Osteoblast (primary cell): ENCODE results near the gene FAF2. TPM values are rescaled to one million over a fixed set of nuclear protein-coding genes. Genes with fewer than 3 reads are reported as not detected.

ENCODE experiments used
- DNase-seq: peaks from one replicate; pipeline ENCODE4 v3.0.0; 2011; ENCODE audit warnings: low spot score, mixed read lengths; ENCODE audit not compliant: insufficient read length; ENCODE audit errors: missing footprints
- H2AFZ ChIP-seq: 2 replicates; pipeline ENCODE4 v1.6.0; 2011; ENCODE audit warnings: mild to moderate bottlenecking, low read length
- H3K27ac ChIP-seq: 2 replicates; pipeline ENCODE4 v1.5.1; 2011; ENCODE audit warnings: mild to moderate bottlenecking, low read depth, low read length, moderate library complexity
- H3K27me3 ChIP-seq: 2 replicates; pipeline ENCODE4 v1.6.0; 2012; ENCODE audit warnings: mild to moderate bottlenecking, control low read depth, inconsistent platforms, low read length, moderate library complexity; ENCODE audit not compliant: insufficient read depth
- H3K36me3 ChIP-seq: 2 replicates; pipeline ENCODE4 v1.5.1; 2011; ENCODE audit warnings: mild to moderate bottlenecking, low read length, control low read depth, moderate library complexity; ENCODE audit not compliant: insufficient read depth
- H3K4me1 ChIP-seq: 2 replicates; pipeline ENCODE4 v1.5.1; 2011; ENCODE audit warnings: mild to moderate bottlenecking, low read length, control low read depth, moderate library complexity; ENCODE audit not compliant: insufficient read depth
- H3K4me2 ChIP-seq: 2 replicates; pipeline ENCODE4 v1.6.0; 2011; ENCODE audit warnings: mild to moderate bottlenecking, low read length; ENCODE audit not compliant: insufficient read depth
- H3K4me3 ChIP-seq: fragments of 200-600 bp; sonication (generic); 3 replicates; pipeline ENCODE4 v1.5.1; 2012; ENCODE audit warnings: mild to moderate bottlenecking, low read length, inconsistent platforms; ENCODE audit not compliant: insufficient read depth
- H3K79me2 ChIP-seq: 2 replicates; pipeline ENCODE4 v1.6.0; 2012; ENCODE audit warnings: mild to moderate bottlenecking, low read length, control low read depth, inconsistent platforms; ENCODE audit not compliant: insufficient read depth
- H3K9me3 ChIP-seq: 2 replicates; pipeline ENCODE4 v1.5.1; 2011; ENCODE audit warnings: low read depth, low read length, control low read depth
- H4K20me1 ChIP-seq: 2 replicates; pipeline ENCODE4 v1.6.0; 2012; ENCODE audit warnings: mild to moderate bottlenecking, low read length, control low read depth; ENCODE audit not compliant: insufficient read depth
- total RNA-seq: library from RNA; depleted of rRNA; stranded (reverse); fragments of >200 nt; gene quantifications from 2 replicates; pipeline ENCODE4 v1.2.3, GENCODE V29; 2012
- TF ChIP-seq, protein P1 (sequence below): IDR thresholded peaks from 2 replicates; pipeline ENCODE4 v1.5.1; 2011; ENCODE audit warnings: mild to moderate bottlenecking, low read depth, low read length, moderate library complexity; ENCODE audit errors: extremely low read depth

Gene FAF2
- total RNA-seq, 1 donor, result 40.2 TPM

DNA sequence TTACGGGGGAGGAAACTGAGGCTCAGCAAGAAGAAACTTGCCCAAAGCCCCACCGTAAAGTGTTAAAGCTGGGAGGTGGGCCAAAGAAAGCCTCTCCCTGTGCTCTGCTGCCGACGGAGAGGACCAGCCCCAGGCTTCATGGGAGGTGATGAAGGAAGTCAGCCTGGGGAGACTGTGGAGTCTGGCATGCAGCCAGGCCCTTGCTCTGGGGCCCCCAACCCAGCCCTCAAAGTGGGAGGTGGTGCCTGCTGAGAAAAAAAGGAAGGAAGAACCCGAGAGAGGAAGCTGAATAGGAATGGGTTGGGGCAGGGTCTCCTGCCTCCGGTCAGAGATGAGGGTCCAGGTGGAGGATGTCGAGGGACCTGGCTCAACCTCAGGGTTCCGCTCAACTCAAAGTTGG, 85.2 kb downstream of the FAF2 start:
- peak; percentile 77 for DNase-seq
- Histone ChIP-seq H3K36me3 (peaks cover 20% of the 10 kb centered on the region), H3K27ac (no peak overlapping the region), H2AFZ (no peak overlapping the region), H3K4me1 (peaks cover 19% of the 10 kb centered on the region), H3K27me3 (no peaks in the 10 kb centered on the region), H3K4me2 (no peak overlapping the region), H3K9me3 (no peaks in the 10 kb centered on the region), H4K20me1 (peaks cover 42% of the 10 kb centered on the region), H3K79me2 (peaks cover 47% of the 10 kb centered on the region), H3K4me3 (no peak overlapping the region)
- TF ChIP-seq, protein P1, sequence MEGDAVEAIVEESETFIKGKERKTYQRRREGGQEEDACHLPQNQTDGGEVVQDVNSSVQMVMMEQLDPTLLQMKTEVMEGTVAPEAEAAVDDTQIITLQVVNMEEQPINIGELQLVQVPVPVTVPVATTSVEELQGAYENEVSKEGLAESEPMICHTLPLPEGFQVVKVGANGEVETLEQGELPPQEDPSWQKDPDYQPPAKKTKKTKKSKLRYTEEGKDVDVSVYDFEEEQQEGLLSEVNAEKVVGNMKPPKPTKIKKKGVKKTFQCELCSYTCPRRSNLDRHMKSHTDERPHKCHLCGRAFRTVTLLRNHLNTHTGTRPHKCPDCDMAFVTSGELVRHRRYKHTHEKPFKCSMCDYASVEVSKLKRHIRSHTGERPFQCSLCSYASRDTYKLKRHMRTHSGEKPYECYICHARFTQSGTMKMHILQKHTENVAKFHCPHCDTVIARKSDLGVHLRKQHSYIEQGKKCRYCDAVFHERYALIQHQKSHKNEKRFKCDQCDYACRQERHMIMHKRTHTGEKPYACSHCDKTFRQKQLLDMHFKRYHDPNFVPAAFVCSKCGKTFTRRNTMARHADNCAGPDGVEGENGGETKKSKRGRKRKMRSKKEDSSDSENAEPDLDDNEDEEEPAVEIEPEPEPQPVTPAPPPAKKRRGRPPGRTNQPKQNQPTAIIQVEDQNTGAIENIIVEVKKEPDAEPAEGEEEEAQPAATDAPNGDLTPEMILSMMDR, result no peak

DNA sequence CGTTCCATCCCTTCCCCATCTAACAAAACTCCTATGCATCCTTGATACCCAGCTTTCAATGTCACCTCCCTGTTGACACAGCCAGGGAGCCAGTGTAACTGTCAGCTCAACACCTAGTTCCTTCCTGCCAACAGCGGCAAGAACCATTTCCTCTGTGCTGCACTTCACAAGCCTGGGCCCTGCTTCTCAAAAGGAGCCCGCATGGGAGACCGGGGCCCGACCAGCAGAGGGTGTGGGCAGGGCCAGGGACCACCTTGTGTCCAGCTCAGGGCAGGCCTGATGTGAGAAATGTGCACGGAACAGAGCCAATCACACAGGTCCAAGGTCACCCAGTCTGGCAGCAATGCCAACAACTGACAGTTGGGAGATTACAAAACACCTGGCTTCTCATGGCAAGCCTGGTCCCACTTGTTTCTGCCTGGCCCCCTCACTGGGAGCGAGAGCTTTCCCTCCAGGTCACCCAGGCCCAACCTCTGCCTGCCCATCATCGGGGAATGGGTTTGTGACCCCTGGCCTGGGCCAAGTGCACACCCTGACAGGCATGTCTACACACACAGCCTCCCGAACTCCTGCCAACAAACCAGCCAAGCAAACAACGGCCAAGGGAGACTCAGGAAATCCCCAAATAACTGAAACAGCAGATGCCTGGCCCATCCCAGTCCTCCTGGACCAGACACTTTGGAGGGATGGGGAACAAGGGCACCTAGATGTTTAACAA, 85.9 kb downstream of the FAF2 start:
- Histone ChIP-seq H3K27me3 (no peaks in the 10 kb centered on the region), H3K9me3 (no peaks in the 10 kb centered on the region), H3K4me1 (peaks cover 23% of the 10 kb centered on the region), H3K79me2 (peaks cover 47% of the 10 kb centered on the region), H3K4me3 (no peak overlapping the region), H3K27ac (no peak overlapping the region), H3K4me2 (no peak overlapping the region), H3K36me3 (peaks cover 14% of the 10 kb centered on the region), H4K20me1 (peaks cover 42% of the 10 kb centered on the region), H2AFZ (no peak overlapping the region)
- TF ChIP-seq, protein P1, result no peak
- peak; percentile 86 for DNase-seq

DNA sequence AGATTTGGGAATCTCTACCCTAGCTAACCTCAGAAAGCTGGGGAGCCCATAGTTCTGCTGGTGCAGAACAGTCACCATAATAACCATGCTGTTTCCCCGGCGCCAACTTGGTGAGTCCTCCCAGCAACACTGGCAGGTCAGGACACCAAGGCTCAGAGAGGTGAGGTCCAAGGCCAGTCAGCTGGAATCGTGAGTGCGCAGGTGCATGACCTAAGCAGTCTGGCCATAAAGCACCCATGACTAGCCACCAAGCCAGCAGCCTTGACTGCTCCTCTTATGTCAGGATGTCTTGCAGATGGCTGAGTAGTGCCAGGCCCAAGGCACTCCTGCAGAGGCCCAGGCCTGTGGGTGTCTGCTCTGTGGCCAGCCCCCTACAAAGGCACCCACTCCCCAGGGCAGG, 86.5 kb downstream of the FAF2 start:
- Histone ChIP-seq H4K20me1 (peaks cover 42% of the 10 kb centered on the region), H3K4me1 (peaks cover 23% of the 10 kb centered on the region), H3K9me3 (no peaks in the 10 kb centered on the region), H3K4me2 (no peak overlapping the region), H3K4me3 (no peak overlapping the region), H2AFZ (no peak overlapping the region), H3K79me2 (peaks cover 47% of the 10 kb centered on the region), H3K27ac (no peak overlapping the region), H3K36me3 (peaks cover 8% of the 10 kb centered on the region), H3K27me3 (no peaks in the 10 kb centered on the region)
- TF ChIP-seq, protein P1, result no peak
- DNase-seq, result peak; percentile 80

DNA sequence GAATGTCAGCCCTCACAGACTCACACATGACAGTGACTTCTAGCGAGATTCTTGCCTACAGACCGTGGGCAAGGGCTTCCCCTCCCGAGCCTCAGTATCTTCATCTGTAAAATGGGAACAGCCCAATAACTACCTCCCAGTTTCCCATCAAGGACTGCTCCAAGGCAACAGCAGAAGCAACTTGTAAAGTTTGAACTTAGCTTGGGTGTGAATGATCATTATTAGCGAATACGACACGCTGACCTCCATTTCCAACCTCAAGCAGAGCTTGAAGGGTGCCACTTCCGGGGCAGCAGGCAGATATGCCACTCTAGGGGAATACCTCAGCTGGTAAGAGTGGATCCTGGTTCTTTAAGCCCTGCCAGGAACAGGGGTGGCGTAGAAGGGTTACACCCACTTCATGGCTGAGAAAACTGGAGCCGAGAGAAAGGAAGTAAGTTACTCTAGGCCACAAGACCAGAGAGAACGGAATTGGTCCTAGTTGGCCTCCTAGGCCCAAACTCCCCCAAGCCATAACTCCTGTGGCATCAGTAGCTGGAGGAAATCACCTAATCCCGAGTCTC, 87.0 kb downstream of the FAF2 start:
- peaks cover 8% of the 10 kb centered on the region for H3K36me3 ChIP-seq
- peak overlapping the region; percentile 89 for H3K4me2 ChIP-seq
- TF ChIP-seq, protein P1, result no peak
- DNase-seq, result peak; percentile 77
- H3K79me2 ChIP-seq, result peaks cover 47% of the 10 kb centered on the region
- no peak overlapping the region for H2AFZ ChIP-seq
- peaks cover 42% of the 10 kb centered on the region for H4K20me1 ChIP-seq
- H3K4me1 ChIP-seq, result peaks cover 23% of the 10 kb centered on the region
- no peaks in the 10 kb centered on the region for H3K27me3 ChIP-seq
- no peaks in the 10 kb centered on the region for H3K9me3 ChIP-seq
- H3K27ac ChIP-seq, result peak overlapping the region; percentile 28
- peak overlapping the region; percentile 89 for H3K4me3 ChIP-seq
